HT-29 (cell line): ENCODE results near the gene PROSER3. TPM values are rescaled to one million over a fixed set of nuclear protein-coding genes. Genes with fewer than 3 reads are reported as not detected.

ENCODE experiments used
- DNase-seq: peaks from one replicate; pipeline ENCODE4 v3.0.0-alpha.2; 2015; ENCODE audit warnings: low spot score
- total RNA-seq: library from RNA; depleted of rRNA; stranded (reverse); fragments of >200 nt; shearing (Covaris generic); gene quantifications from 2 replicates; pipeline ENCODE4 v1.2.3, GENCODE V29; 2014; rRNA removed

The PROSER3 gene
- total RNA-seq, 1 experiment from 2014 or later: 17.2 TPM

DNA sequence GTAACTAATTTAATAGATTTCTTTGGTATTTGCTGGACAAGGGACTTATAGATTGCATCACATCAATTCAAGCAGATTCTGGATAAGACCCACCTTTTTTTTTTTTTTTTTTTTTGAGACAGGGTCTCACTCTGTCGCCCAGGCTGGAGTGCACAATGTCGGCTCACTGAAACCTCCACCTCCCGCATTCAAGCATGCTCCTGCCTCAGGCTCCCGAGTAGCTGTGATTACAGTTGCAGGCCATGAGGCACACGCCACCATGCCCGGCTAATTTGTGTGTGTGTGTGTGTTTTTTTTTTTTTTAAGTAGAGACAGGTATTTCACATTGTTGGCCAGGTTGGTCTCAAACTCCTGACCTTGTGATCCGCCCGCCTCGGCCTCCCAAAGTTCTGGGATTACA lies 58.9 kb downstream of the PROSER3 start:
- no peak for DNase-seq

DNA sequence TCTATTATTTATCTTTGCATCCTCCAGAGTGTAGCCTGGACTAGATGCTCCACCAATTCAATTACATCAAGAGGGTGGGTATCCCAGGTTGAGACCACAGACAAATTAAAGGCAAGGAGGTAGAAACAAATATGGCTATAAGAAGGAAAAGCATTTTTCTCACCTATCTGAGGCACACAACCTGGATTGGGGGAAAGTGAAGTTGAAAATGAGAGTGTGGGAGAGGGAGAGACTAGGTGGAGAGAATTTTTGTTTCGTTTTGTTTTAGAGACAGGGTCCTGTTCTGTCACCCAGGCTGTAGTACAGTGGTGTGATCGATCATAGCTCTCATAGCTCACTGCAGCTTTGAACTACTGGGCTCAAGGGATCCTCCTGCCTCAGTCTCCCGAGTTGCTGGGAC lies 60.5 kb downstream of the PROSER3 start:
- no peak for DNase-seq

Other genes starting within 250 kb of the PROSER3 start
- 7.0 and 8.6 TPM in 2 replicates for gene DMKN, start 244.5 kb upstream of the PROSER3 start, total RNA-seq
- not detected in 2 replicates for gene SBSN, start 229.9 kb upstream of the PROSER3 start, total RNA-seq
- not detected in 2 replicates for gene GAPDHS, start 224.7 kb upstream of the PROSER3 start, total RNA-seq
- 184 and 206 TPM in 2 replicates for gene TMEM147, start 212.6 kb upstream of the PROSER3 start, total RNA-seq
- 0.13 TPM in 1 of 2 replicates, not detected in the other for gene ATP4A, start 194.5 kb upstream of the PROSER3 start, total RNA-seq
- gene PMIS2, start 172.0 kb upstream of the PROSER3 start, total RNA-seq: not detected in 2 replicates
- 71.8 and 75.9 TPM in 2 replicates for gene HAUS5, start 145.4 kb upstream of the PROSER3 start, total RNA-seq
- gene RBM42, start 129.1 kb upstream of the PROSER3 start, total RNA-seq: 218 and 225 TPM in 2 replicates
- 2.0 and 3.5 TPM in 2 replicates for gene ETV2, start 116.4 kb upstream of the PROSER3 start, total RNA-seq
- gene COX6B1, start 109.9 kb upstream of the PROSER3 start, total RNA-seq: 846 and 847 TPM in 2 replicates
- gene UPK1A, start 91.7 kb upstream of the PROSER3 start, total RNA-seq: not detected in 2 replicates
- not detected in 2 replicates for gene ZBTB32, start 53.6 kb upstream of the PROSER3 start, total RNA-seq
- 29.3 and 30.9 TPM in 2 replicates for gene KMT2B, start 40.2 kb upstream of the PROSER3 start, total RNA-seq
- 10.0 and 13.4 TPM in 2 replicates for gene IGFLR1, start 15.7 kb upstream of the PROSER3 start, total RNA-seq
- gene U2AF1L4, start 12.8 kb upstream of the PROSER3 start, total RNA-seq: 20.0 and 20.9 TPM in 2 replicates
- 76.2 and 77.0 TPM in 2 replicates for gene PSENEN, start 12.5 kb upstream of the PROSER3 start, total RNA-seq
- gene LIN37, start 9.6 kb upstream of the PROSER3 start, total RNA-seq: 13.8 and 15.5 TPM in 2 replicates
- gene HSPB6, start 1.1 kb upstream of the PROSER3 start, total RNA-seq: not detected in 2 replicates
- 4.0 and 57.4 TPM in 2 replicates for gene ARHGAP33, start 17.4 kb downstream of the PROSER3 start, total RNA-seq
- not detected in 2 replicates for gene PRODH2, start 54.7 kb downstream of the PROSER3 start, total RNA-seq
- not detected in 2 replicates for gene NPHS1, start 94.3 kb downstream of the PROSER3 start, total RNA-seq
- gene KIRREL2, start 98.7 kb downstream of the PROSER3 start, total RNA-seq: not detected in 2 replicates
- 7.0 and 12.6 TPM in 2 replicates for gene APLP1, start 110.4 kb downstream of the PROSER3 start, total RNA-seq
- 26.6 and 31.0 TPM in 2 replicates for gene NFKBID, start 142.4 kb downstream of the PROSER3 start, total RNA-seq
- gene HCST, start 144.4 kb downstream of the PROSER3 start, total RNA-seq: 0.47 TPM in 1 of 2 replicates, not detected in the other
- not detected in 2 replicates for gene TYROBP, start 150.1 kb downstream of the PROSER3 start, total RNA-seq
- 3.0 and 6.5 TPM in 2 replicates for gene LRFN3, start 178.2 kb downstream of the PROSER3 start, total RNA-seq
- gene SDHAF1, start 237.0 kb downstream of the PROSER3 start, total RNA-seq: 70.6 and 70.7 TPM in 2 replicates